Ishikawa (cell line): ENCODE data around the gene ZNF99.

ENCODE experiments used
- EP300 ChIP-seq: IDR thresholded peaks from 2 replicates; pipeline ENCODE4 v1.6.1; 2012; ENCODE audit warnings: borderline replicate concordance
- FOXM1 ChIP-seq: IDR thresholded peaks from 2 replicates; pipeline ENCODE4 v1.6.1; 2012; ENCODE audit warnings: low read depth, borderline replicate concordance
- RAD21 ChIP-seq: IDR thresholded peaks from 2 replicates; pipeline ENCODE4 v1.6.1; 2012; ENCODE audit warnings: low read depth
- TAF1 ChIP-seq: IDR thresholded peaks from 2 replicates; pipeline ENCODE4 v1.6.1; 2012; ENCODE audit warnings: low read depth, mild to moderate bottlenecking
- TF ChIP-seq, protein P1 (sequence below): IDR thresholded peaks from 2 replicates; pipeline ENCODE4 v1.6.1; 2012; ENCODE audit warnings: low read depth, mild to moderate bottlenecking

DNA sequence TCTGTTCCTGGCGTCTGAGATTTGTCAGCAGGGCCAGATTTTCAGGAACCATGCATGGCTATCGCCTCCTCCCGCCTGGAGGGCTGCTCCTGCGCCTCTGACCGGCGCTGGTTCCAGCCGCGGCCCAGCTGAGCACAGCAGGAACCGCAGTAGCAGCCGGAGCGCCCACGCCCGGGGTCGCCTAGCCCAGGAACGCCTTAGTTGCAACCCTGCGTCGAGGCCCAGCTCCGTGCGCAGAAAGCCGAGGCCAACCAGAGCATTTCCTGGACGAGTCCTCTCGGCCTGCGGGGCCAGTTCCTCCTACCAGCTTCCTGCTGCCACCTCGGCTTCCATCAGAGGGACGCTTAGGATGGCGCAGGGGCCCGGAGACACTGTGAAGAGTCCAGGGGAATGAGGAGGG, 75.0 kb downstream of the ZNF99 start:
- no peak for TF ChIP-seq TAF1
- TF ChIP-seq FOXM1: no peak
- no peak for TF ChIP-seq EP300
- no peak for TF ChIP-seq RAD21
- TF ChIP-seq, protein P1, sequence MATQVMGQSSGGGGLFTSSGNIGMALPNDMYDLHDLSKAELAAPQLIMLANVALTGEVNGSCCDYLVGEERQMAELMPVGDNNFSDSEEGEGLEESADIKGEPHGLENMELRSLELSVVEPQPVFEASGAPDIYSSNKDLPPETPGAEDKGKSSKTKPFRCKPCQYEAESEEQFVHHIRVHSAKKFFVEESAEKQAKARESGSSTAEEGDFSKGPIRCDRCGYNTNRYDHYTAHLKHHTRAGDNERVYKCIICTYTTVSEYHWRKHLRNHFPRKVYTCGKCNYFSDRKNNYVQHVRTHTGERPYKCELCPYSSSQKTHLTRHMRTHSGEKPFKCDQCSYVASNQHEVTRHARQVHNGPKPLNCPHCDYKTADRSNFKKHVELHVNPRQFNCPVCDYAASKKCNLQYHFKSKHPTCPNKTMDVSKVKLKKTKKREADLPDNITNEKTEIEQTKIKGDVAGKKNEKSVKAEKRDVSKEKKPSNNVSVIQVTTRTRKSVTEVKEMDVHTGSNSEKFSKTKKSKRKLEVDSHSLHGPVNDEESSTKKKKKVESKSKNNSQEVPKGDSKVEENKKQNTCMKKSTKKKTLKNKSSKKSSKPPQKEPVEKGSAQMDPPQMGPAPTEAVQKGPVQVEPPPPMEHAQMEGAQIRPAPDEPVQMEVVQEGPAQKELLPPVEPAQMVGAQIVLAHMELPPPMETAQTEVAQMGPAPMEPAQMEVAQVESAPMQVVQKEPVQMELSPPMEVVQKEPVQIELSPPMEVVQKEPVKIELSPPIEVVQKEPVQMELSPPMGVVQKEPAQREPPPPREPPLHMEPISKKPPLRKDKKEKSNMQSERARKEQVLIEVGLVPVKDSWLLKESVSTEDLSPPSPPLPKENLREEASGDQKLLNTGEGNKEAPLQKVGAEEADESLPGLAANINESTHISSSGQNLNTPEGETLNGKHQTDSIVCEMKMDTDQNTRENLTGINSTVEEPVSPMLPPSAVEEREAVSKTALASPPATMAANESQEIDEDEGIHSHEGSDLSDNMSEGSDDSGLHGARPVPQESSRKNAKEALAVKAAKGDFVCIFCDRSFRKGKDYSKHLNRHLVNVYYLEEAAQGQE: no peak
